ENCODE measurements around the gene SMYD3. TPM values are rescaled to one million over a fixed set of nuclear protein-coding genes. Genes with fewer than 3 reads are reported as not detected.

SMYD3 gene
- total and polyA plus RNA-seq, 2 donors (not counting 1 experiment from before 2014, with no cell fraction given): 9.7 to 37.2 TPM

DNA sequence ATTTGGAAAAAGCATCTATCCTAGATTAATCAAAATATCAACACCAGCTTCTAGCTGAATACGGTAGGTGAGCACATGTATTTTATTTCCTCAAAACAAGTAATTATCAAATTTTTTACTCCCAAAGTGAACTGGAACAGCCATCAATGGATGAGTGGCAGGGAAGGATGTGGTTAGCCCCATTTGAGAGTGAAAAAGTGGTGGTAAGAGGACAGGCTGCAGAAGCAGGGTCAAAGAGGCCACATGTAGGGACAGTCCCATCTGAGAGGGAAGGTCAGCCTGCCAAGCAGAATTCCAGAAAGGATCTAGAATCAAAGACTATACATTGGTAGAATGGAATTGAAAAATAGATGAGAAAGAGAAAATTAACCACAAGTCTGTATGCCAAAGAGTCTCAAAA, 163.8 kb downstream of the SMYD3 start:
- Mint-ChIP-seq H3K9me3 (ENCODE audit: insufficient read depth) (peaks cover 8% of the 10 kb centered on the region), H3K4me1 (no peaks in the 10 kb centered on the region), H3K4me3 (no peak overlapping the region), H3K27me3 (no peaks in the 10 kb centered on the region), H3K27ac (no peak overlapping the region)
- Histone ChIP-seq H3K9ac (ENCODE audit: low read length) (no peak overlapping the region), H3K36me3 (replicated peaks in 1 of 2; ENCODE audit: control extremely low read depth in 1 of 2, control insufficient read depth in 1 of 2, extremely low read depth in 1 of 2, insufficient read depth in 2 of 2, low read length in 1 of 2) (peaks cover 0 to 3% of the 10 kb centered on the region in 2 experiments), H3K79me2 (ENCODE audit: control insufficient read depth, insufficient read depth, low read length) (no peaks in the 10 kb centered on the region), H3K4me2 (replicated peaks; ENCODE audit: low read depth, low read length, poor library complexity, severe bottlenecking) (no peak overlapping the region), H4K20me1 (ENCODE audit: control insufficient read depth, insufficient read depth, low read length, poor library complexity, severe bottlenecking) (no peaks in the 10 kb centered on the region), H3K27ac (ENCODE audit: low read length in 2 of 2) (no peak overlapping the region), H3K27me3 (replicated peaks in 1 of 4; ENCODE audit: control extremely low read depth in 1 of 4, control insufficient read depth in 3 of 4, insufficient read depth in 4 of 4, low read length in 3 of 4) (no peaks in the 10 kb centered on the region), H3K4me3 (ENCODE audit: control extremely low read depth in 1 of 5, extremely low read depth in 1 of 5, insufficient read depth in 1 of 5, low read depth in 2 of 5, low read length in 4 of 5) (no peak overlapping the region), H2AFZ (ENCODE audit: insufficient read depth, low read depth, low read length, poor library complexity, severe bottlenecking) (no peak overlapping the region), H3K9me3 (ENCODE audit: control extremely low read depth in 1 of 3, control insufficient read depth in 2 of 3, insufficient read depth in 1 of 3, low read length in 2 of 3) (peaks cover 0 to 5% (median 3%) of the 10 kb centered on the region in 3 donors), H3K4me1 (ENCODE audit: control insufficient read depth in 2 of 2, insufficient read depth in 2 of 2, low read length in 2 of 2) (no peaks in the 10 kb centered on the region)
- WGBS (ENCODE audit: insufficient coverage): no CpG with 5 or more reads among the region's 1 CpG
- DNase-seq (no peak), ATAC-seq (ENCODE audit: low read depth) (no peak)
- TF ChIP-seq, protein P1, sequence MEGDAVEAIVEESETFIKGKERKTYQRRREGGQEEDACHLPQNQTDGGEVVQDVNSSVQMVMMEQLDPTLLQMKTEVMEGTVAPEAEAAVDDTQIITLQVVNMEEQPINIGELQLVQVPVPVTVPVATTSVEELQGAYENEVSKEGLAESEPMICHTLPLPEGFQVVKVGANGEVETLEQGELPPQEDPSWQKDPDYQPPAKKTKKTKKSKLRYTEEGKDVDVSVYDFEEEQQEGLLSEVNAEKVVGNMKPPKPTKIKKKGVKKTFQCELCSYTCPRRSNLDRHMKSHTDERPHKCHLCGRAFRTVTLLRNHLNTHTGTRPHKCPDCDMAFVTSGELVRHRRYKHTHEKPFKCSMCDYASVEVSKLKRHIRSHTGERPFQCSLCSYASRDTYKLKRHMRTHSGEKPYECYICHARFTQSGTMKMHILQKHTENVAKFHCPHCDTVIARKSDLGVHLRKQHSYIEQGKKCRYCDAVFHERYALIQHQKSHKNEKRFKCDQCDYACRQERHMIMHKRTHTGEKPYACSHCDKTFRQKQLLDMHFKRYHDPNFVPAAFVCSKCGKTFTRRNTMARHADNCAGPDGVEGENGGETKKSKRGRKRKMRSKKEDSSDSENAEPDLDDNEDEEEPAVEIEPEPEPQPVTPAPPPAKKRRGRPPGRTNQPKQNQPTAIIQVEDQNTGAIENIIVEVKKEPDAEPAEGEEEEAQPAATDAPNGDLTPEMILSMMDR (IDR thresholded peaks at IDR 0.05): no peak
- TF ChIP-seq EZH2 (IDR thresholded peaks at IDR 0.05; ENCODE audit: borderline replicate concordance, insufficient read depth, low read depth, low read length, poor library complexity, severe bottlenecking): no peak
- POLR2A ChIA-PET: no interaction called here
- intact Hi-C loops (cut with micrococcal nuclease): no loop called here
- CTCF ChIA-PET: no interaction called here

DNA sequence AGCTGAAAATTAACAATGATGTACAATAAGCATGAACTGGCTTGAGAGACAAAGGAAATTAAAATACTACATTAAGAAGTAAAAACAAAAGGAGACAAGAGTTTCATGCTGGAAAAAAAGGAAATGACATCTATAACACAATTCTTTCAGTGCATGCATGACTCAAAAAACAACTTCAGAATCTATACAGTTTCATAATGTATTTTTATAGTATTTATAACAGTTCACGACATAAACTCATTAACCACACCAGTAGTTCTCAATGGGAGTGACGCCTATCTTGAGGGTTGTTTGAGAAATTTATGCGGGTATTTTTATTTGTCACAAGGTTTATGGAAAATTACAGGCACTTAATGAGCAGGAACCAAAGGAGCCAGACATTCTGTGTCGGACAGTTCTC, 168.5 kb downstream of the SMYD3 start:
- Histone ChIP-seq H4K20me1 (ENCODE audit: control insufficient read depth, insufficient read depth, low read length, poor library complexity, severe bottlenecking) (no peaks in the 10 kb centered on the region), H3K27ac (ENCODE audit: low read length in 2 of 2) (no peak overlapping the region), H3K4me2 (replicated peaks; ENCODE audit: low read depth, low read length, poor library complexity, severe bottlenecking) (no peak overlapping the region), H3K4me1 (ENCODE audit: control insufficient read depth in 2 of 2, insufficient read depth in 2 of 2, low read length in 2 of 2) (no peaks in the 10 kb centered on the region), H3K9me3 (ENCODE audit: control extremely low read depth in 1 of 3, control insufficient read depth in 2 of 3, insufficient read depth in 1 of 3, low read length in 2 of 3) (peaks cover 0 to 2% (median 0%) of the 10 kb centered on the region in 3 donors), H2AFZ (ENCODE audit: insufficient read depth, low read depth, low read length, poor library complexity, severe bottlenecking) (no peak overlapping the region), H3K4me3 (ENCODE audit: control extremely low read depth in 1 of 5, extremely low read depth in 1 of 5, insufficient read depth in 1 of 5, low read depth in 2 of 5, low read length in 4 of 5) (no peak overlapping the region), H3K27me3 (replicated peaks in 1 of 4; ENCODE audit: control extremely low read depth in 1 of 4, control insufficient read depth in 3 of 4, insufficient read depth in 4 of 4, low read length in 3 of 4) (no peaks in the 10 kb centered on the region), H3K9ac (ENCODE audit: low read length) (no peak overlapping the region), H3K36me3 (replicated peaks in 1 of 2; ENCODE audit: control extremely low read depth in 1 of 2, control insufficient read depth in 1 of 2, extremely low read depth in 1 of 2, insufficient read depth in 2 of 2, low read length in 1 of 2) (no peaks in the 10 kb centered on the region), H3K79me2 (ENCODE audit: control insufficient read depth, insufficient read depth, low read length) (no peaks in the 10 kb centered on the region)
- Mint-ChIP-seq H3K27ac (no peak overlapping the region), H3K27me3 (no peaks in the 10 kb centered on the region), H3K9me3 (ENCODE audit: insufficient read depth) (no peaks in the 10 kb centered on the region), H3K4me1 (peaks cover 4% of the 10 kb centered on the region), H3K4me3 (no peak overlapping the region)
- no peak for DNase-seq
- WGBS (ENCODE audit: insufficient coverage): 80% methylated on average over 1 of the region's 4 CpGs
- intact Hi-C loops (cut with micrococcal nuclease): no loop called here
- TF ChIP-seq, protein P1 (IDR thresholded peaks at IDR 0.05): no peak
- no peak for TF ChIP-seq EZH2 (IDR thresholded peaks at IDR 0.05; ENCODE audit: borderline replicate concordance, insufficient read depth, low read depth, low read length, poor library complexity, severe bottlenecking)
- POLR2A ChIA-PET: no interaction called here
- ATAC-seq (ENCODE audit: low read depth): no peak
- CTCF ChIA-PET: no interaction called here
